Mesodermal cell (in vitro differentiated cells): ENCODE results near the gene MCUB.

Source experiments
- H3K27ac ChIP-seq: 2 replicates; pipeline ENCODE4 v1.7.0; 2013; ENCODE audit warnings: mild to moderate bottlenecking, low read depth, low read length, moderate library complexity; ENCODE audit not compliant: severe bottlenecking
- H3K36me3 ChIP-seq: 2 replicates; pipeline ENCODE4 v1.7.1; 2013; ENCODE audit warnings: mild to moderate bottlenecking, low read length, moderate library complexity; ENCODE audit not compliant: control insufficient read depth, insufficient read depth
- H3K4me1 ChIP-seq: one replicate; pipeline ENCODE4 v1.7.1; 2013; ENCODE audit warnings: mild to moderate bottlenecking, low read length; ENCODE audit not compliant: insufficient read depth, control insufficient read depth, poor library complexity, severe bottlenecking
- H3K4me3 ChIP-seq: 2 replicates; pipeline ENCODE4 v1.7.0; 2013; ENCODE audit warnings: low read length, control low read depth, mild to moderate bottlenecking; ENCODE audit not compliant: insufficient read depth, poor library complexity, severe bottlenecking; ENCODE audit errors: extremely low read depth
- H3K9me3 ChIP-seq: 2 replicates; pipeline ENCODE4 v1.7.1; 2013; ENCODE audit warnings: mild to moderate bottlenecking, low read length, moderate library complexity; ENCODE audit not compliant: control insufficient read depth
- WGBS, 2 experiments: methylation state at CpG; one replicate each; pipeline ENCODE4 v1.1.5; 2013; ENCODE audit warnings: missing lambda C conversion rate in 2 of 2; ENCODE audit not compliant: insufficient coverage in 2 of 2; 5-methylcytosine and 5-hydroxymethylcytosine counted together

The MCUB gene

DNA sequence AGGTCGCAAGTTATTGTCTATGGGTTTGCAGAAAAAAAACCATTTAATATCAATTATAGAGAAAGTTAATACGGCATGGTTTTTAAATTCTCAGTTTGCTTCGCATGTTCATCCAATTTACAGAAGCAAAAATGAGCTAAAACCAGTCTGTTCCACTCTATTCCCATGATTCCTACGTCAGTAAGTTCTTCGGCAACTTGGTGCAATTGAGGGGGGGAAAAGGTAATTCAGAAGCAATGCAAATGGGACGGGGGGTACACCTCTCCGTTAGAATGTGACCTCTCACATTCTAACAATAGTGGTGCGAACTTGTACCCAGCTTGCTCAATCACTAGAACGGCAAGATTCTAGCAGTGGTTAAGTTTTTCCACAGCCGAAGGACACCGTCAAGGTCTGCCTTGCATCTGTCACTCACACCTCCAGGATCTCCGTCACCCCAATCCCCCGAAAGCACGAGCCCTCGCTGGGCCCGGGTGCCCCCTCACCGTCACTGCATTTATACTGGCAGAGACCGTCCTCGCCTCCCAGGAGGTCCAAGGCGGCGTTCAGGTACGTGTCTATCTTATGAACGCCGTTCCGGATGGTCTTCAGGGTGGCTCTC is 169.2 kb downstream of the MCUB start:
- H3K4me3 ChIP-seq: peak overlapping the region; percentile 70
- H3K36me3 ChIP-seq: no peaks in the 10 kb centered on the region
- no peak overlapping the region for H3K27ac ChIP-seq
- no peaks in the 10 kb centered on the region for H3K9me3 ChIP-seq
- H3K4me1 ChIP-seq: no peaks in the 10 kb centered on the region
- WGBS, 2 experiments: 1% methylated on average over 15 to 17 of the region's 25 CpGs

DNA sequence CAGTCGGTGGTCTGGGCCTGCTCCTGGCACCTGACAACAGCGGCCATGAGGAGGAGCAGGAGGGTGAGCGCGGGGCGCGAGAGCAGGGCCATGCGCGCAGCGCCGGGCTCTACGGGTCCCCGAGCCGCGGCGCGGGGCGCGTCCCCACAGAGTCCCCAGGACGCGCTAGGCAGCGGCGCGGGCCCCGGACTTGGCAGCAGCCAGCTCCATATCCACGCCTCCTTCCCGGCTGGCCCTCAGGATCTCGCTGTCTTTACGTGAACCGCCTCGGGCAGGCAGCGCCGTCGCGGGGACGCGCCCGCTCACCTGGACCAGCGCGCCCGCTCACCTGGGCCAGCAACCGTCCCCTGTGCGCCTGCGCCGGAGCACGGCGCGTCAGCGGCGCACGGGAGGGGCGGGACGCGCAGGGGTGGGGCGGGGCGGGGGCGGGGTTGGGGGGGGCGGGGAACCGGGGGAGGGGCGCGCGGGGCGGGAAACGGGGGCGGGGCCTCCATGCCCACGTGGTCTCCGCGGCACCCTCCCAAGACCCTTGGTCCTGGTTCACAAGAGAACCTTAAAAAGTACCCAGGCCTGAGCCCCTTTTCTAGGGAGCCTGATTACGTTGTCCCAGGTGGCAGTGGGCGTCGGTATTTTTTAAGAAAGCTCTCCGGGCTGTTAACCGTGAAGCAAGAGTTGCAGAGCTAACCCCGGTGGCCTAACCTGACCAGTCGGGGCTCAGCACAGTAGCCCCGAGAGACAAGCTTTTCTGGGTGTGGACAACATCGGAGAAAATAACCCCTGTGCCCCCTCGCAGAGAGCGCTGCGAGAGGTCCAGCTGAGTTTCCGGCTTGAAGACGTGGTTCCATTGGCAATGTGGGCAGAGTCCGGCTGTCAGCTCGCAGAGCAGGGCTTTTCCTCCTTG is 169.9 kb downstream of the MCUB start, which contains the start of gene PLA2G12A:
PLA2G12A (minus strand) TSS at position 353 of the 901 bp plus-strand sequence; CDS start at position 92, 261 bp downstream.
- Histone ChIP-seq H3K4me1 (no peaks in the 10 kb centered on the region), H3K27ac (peak within 1 kb of the TSS; percentile 59), H3K36me3 (no peaks in the 10 kb centered on the region), H3K4me3 (peak within 1 kb of the TSS; percentile 70), H3K9me3 (no peaks in the 10 kb centered on the region)
- 1% methylated on average over 42 to 52 of the region's 83 CpGs for WGBS, 2 experiments

DNA sequence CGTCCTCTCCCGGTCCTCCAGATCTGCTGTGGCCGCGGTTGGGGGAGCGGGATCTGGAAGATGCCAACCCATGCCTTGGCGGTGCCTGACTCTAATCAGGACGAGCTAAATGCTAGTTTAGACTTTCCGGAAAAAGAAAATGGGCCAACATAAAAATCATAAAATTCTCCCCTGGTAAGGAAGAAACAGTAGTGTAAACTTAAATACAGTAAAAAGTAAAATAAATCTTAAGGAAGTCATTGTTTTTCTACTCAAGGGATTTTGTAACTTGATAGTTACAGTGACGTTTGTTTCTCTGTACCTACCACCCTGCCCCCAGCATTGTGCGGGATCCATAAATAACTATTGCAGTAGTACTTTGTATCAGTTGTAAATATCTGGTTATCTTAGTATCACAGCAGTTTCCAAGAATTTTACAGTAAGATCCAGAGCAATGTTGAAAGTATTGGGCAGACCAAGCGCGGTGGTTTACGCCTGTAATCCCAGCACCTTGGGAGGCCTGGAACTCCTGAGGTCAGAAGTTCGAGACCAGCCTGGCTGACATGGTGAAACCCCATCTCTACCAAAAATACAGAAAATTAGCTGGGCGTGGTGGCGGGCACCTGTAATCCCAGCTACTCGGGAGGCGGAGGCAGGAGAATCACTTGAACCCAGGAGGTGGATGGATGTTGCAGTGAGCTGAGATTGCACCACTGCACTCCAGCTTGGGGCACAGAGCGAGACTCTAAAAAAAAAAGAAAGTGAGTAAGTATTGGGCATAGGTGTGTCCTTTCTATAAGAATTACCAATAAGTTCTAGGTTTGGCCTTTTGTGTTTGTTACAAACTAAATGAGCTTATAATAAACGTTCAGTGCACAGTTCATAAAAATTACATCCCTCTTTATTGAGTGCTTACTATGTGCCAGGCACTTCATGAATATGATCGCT is 170.8 kb downstream of the MCUB start:
- H3K27ac ChIP-seq: peak overlapping the region; percentile 59
- H3K36me3 ChIP-seq: no peaks in the 10 kb centered on the region
- no peaks in the 10 kb centered on the region for H3K9me3 ChIP-seq
- whole genome bisulfite sequencing, 2 experiments: 69 to 99% methylated on average over 6 to 10 of the region's 21 CpGs
- no peaks in the 10 kb centered on the region for H3K4me1 ChIP-seq
- peak overlapping the region; percentile 70 for H3K4me3 ChIP-seq

DNA sequence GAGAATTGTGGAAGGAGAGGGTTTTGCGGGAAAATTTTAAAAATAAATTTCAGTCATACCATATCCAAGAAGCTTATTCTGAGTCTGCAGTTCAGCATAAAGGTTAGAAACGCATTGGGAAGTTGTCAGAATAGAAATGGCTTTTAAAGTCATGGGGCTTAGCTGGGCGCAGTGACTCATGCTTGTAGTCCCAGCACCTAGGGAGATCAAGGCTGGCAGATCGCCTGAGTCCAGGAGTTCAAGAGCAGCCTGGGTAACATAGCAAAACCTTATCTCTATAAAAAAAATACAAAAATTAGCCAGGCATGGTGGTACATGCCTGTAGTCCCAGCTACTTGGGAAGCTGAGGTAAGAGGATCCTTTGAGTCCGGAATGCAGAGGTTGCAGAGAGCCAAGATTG is 173.7 kb downstream of the MCUB start:
- 85 to 93% methylated on average over 3 of the region's 5 CpGs for WGBS, 2 experiments
- Histone ChIP-seq H3K9me3 (no peaks in the 10 kb centered on the region), H3K27ac (no peak overlapping the region), H3K4me3 (no peak overlapping the region), H3K36me3 (no peaks in the 10 kb centered on the region), H3K4me1 (peaks cover 4% of the 10 kb centered on the region)

DNA sequence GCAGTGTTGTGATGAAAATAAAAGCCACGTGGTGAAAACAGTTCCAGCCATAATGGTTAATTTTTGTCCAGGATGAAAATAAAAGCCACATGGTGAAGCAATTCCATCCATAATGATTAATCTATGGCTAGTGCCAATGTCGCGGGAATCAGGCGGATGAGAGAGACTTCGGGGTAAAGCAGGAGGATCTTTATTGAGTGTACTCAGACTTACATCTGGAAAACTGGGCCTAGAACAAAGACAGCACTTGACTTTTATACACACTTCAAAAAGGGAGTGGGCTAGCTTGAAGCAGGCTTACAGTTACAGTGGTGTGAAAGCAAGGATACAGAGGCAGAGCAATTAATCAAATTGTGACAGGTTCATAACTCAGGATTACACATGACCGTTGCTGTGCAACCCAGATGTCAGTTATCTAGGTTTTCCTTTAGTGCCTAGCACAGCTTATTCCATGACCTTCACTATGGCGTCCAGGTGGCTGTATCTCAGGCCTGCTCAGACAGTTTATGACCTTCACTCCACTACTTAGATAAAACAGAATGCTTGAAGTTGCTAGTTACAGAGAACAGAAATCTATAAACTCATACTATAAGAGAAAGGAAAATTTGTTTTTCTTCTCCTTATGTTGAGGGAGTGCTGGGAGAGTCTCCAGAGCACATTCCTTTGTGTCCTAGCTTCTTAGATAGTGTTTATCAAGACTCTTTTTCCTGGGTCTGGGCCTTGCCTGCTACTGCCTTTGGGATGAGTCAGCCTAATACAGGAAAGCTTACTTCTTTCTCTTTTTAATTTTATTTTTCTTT is 175.7 kb downstream of the MCUB start:
- H3K27ac ChIP-seq: peak overlapping the region; percentile 48
- H3K36me3 ChIP-seq: no peaks in the 10 kb centered on the region
- WGBS, 2 experiments: 93 to 100% methylated on average over 3 to 6 of the region's 7 CpGs

More for the DNA sequence above, 175.7 kb downstream of the MCUB start:
- H3K9me3 ChIP-seq: no peaks in the 10 kb centered on the region
- no peak overlapping the region for H3K4me3 ChIP-seq
- H3K4me1 ChIP-seq: peaks cover 4% of the 10 kb centered on the region
